ENCODE measurements around the gene SPATS2.

GRCh38 chr12:49339464-49339861 lies 27.8 kb upstream of the SPATS2 start:
- no peak for TF ChIP-seq EZH2 (IDR thresholded peaks at IDR 0.05; ENCODE audit: low read length, missing control alignments)
- TF ChIP-seq CTCF (conservative IDR thresholded peaks at IDR 0.05 in 1 of 2, IDR thresholded peaks at IDR 0.05 in 1 of 2; ENCODE audit: low read depth in 1 of 2, low read length in 2 of 2), result no peak
